Fibroblast of the conjunctiva (primary cell): Measurements from ENCODE around the gene TAS1R2.
"Not testable (repeated sequence)": the region's sequence is repeated elsewhere in the genome, so short reads cannot be mapped to it uniquely, and the experiment has no call there.

Source experiments
- DNase-seq: peaks from one replicate; pipeline ENCODE4 v3.0.0-alpha.2; 2010; ENCODE audit warnings: low read depth

The TAS1R2 gene

DNA sequence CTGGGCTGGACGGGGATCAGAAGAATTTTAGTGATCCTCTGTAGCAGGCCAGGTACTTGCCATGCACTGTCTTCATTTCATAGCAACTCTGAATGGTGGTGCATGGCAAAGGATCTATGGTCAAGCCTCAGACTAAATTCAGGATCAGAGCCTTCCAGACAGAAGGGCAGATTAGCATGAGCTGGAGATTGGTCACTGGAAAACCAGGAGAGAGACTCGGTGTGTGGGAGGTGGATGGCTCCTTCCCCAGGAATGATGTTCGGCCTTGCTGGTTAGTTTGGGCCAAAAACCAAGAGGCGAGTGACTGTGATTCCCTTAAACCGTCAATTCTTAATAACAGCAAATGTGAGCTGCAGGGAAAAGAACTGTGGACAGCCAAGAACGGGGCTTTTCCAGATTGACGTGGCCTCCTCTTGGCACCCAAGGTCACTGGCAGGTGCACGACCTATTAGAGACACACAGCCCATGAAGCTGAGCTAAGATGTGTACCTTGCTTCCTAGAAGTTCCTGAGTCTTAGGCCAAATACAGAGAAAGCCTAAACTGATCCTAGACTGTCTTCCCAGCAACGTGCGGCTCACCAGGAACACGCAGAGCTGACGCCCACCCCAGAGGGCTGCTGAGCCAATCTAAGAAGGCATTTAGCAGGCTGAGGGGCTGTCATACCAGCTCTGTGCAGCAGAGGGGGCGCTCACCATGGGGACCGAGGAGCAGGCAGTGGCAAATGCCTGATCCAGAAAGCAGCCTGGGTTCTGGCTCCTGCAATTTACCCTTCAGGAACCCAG, 24.4 kb upstream of the TAS1R2 start:
- DNase-seq, result peak; percentile 45

DNA sequence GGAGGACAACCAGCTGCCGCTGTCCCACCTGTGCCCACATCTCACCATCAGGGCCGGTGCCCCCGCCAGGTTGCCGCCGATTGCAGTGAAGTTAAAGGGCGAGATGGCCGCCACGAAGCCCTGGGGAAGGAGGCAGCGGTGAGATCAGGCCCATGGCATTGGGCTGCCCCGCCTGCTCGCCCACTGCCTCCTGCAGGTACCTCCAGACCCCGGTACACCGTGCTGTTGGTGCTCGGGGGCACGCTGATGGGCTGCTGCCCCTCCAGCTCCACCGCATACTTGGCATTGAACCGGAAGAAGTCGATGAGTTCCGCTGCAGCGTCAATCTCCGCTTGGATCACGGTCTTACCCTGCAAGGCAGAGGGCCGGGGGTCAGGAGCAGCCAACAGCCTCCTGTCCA, 23.6 kb upstream of the TAS1R2 start:
- no peak for DNase-seq

DNA sequence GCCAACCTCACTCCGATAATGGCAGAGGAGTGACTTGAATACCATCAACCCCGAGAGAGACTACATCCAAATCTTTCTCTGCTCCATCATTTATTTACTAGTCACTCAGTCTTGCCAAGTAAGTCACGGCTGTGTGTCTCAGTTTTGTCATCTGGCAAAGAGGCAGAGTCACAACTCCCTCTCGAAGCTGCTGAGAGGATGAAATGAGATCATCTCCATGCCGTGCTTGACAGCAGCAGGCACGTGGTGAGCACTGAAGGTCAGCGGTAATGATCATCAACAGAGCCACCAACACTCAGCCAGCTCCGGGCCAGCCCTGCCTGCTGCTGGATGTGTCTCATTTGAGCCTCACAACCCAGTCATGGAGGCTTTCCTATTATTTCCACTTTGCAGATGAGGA, 23.0 kb upstream of the TAS1R2 start:
- DNase-seq, result no peak

DNA sequence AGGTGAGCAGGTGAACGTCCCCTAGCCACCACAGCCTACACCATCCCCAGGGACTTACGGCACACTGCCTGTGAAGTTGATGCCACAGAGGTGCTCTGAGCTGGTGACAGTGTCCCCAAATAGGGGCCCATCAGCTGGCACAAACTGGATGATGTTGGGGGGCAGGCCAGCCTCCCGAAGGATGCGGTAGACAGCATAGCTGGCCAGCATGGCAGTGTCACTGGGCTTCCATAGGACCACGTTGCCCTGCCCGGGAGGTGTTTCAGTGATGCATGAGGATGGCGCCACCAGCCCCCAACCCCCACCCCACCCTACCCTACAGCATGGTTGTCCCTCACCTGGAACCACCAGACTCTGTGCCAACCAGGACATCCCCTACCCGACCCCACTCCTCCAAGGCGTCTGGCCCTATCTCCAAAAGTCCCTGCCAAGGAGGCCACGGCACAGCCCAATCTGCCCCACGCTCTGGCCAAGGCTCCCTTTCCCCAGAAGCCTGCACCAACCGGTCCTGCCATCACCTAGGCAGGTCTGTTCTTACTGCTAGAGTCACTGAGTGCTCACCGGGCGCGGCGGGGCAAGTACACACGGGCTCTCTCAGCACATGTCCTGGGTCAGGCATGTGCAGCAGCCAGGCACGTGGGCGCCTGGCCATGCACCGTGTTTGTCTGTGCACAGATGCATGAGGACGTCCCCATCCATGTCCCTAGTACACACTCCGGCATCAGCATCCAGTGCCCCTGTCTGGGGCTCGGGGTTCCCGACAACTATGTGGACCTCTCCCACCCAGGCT, 22.4 kb upstream of the TAS1R2 start:
- DNase-seq, result no peak

DNA sequence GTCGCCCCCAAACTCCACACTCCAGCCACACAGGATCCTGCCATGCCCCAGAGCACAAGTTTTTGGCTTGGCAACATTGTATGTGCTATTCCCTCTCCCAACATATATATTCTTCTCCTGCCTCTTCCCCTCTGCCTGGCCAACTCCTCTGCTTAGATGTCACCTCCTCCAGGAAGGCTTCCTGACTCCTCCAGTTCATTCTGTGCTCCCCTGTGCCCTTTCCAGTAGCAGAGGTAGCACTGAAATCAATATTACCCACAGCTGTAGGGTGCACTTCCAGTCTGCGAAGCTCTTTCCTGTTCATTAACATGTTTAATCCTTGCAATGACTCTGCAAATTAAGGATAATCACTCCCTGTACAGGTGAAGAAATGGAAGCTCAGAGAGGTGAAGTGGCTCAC, 21.7 kb upstream of the TAS1R2 start:
- DNase-seq, result no peak

DNA sequence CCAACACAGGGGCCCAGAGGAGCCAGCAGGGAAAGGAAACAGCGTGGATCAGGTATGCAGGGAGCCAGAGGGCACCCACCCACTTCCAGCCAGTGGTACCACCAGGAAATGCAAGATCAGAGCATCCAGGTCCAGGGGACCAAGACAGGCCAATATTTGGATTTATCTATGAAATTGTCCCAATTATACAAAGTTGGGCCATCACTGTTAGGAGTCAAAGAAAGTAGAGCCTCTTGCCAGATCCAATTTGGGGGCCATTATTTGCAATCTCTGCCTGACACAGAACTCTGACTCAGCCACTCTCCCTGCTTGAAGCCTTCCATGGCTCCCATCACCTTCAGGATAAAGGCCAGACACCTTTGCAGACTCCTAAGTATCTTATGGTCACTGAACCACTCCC, 21.1 kb upstream of the TAS1R2 start:
- no peak for DNase-seq

DNA sequence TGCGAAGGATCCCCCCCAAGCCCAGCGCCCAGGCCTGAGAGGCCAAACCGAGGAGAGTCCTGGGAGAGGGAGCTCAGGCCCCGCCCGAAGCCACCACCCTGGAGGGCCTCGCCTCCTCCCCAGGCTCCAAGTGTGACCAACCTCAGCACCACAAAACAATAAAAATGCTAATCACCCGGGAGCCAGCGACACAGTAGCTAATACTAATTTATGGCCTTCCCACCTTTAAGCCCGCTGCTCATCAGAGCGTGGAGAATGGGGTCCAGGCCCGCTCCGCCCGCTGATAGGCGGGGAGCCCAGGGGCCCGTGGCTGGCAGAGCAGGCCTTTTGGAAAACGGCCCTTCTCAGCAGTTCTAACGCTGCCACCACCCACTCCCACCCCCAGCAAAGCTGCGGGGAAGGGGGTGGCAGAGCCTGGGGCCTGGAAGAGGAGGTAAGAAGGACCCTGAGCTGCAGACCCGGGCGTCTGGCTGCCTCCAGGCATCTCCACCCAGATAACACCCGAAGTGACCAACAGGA, 20.4 kb upstream of the TAS1R2 start:
- DNase-seq, result no peak

DNA sequence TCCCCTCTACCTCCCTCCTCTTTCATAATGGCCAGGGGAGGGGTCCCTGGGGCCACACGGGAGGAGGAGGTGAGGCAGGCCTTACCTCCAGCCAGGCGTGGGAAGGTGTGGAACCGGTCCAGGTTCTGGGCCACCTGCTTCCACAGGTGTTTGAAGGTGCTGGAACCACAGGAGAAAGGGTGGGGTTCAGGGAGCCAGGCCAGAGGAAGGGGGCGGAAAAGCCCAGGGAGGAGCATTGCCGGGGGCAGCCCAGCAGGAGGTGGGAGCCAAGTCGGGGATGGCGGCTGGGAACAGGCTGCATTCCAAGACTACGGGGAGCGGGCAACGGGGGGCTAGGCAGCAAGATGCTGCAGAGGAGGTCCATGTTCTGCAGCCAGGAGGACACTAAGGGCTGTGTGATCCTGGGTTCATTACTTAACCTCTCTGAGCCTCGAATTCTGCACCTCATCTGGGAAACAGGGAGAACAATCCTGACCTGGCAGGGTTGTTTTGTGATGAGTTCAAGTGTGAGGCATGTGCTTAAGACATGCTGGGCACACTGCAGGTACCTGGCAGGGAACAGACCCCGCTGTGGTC, 19.8 kb upstream of the TAS1R2 start:
- DNase-seq, result no peak

DNA sequence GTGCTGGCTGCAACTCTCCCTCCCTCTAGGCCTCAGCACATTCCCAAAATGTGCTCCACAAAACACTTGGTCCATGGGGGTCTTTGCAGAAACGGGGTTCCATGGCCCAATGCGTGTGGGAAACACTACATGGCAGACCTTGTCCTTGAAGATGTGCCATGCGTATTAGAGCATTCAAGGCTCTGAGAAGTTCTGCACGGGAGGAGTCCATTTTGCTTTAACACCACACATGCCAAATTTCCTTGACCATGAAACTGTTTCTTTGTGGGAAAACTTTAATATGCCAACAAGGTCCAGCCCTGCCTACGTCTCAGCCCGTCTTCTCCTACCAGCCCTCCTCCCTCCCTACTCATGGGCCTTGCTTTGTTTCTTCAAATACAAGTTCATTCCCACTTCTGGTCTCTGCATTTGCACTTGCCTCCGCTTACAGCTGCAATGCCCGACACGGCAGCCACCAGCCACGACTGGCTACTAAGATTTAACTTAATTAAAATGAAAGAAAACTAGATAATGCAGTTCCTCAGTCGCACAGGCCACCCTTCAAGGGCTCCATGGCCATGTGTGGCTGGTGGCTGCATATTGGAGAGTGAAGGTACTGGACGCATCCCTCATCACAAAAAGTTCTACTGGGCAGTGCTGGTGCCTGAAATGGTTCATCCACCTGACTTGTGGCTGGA, 19.2 kb upstream of the TAS1R2 start:
- DNase-seq, result no peak

DNA sequence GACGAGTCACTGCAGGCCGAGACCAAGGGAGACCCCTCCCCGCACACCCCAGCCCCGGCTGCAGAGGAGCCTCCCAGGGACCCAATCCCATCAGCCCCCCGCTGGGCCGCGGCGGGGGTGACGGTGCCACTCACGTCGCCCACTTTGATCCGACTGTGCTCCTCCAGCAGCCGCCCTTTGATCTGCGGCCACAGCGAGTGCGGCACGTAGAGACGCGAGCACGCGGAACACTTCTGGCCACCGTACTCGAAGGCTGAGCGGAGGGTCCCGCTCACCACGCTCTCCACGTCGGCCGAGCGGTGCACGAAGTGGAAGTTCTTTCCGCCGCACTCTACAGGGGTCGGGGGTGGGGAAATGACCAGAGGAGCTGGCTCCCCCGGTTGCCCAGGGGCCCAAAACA, 17.8 kb upstream of the TAS1R2 start:
- DNase-seq, result no peak

DNA sequence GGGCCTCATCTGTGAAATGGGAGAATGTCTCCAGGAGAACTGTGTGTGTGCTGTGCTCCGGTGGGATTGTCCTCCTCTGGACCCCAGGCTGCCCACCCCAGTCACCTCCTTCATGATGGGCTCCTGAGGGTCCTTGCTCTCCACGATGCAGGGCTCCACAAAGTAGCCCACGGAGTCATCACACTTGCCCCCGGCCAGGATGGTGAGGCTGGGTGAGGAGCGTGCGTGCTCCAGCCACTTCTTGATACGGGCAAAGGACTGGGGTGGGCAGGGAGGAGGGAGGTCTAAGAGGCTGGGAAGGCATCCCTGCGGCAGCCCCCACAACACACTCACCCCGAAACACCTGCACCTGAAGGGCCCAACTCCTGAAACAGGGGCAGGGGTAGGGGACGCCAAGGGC, 16.8 kb upstream of the TAS1R2 start:
- DNase-seq, result no peak

DNA sequence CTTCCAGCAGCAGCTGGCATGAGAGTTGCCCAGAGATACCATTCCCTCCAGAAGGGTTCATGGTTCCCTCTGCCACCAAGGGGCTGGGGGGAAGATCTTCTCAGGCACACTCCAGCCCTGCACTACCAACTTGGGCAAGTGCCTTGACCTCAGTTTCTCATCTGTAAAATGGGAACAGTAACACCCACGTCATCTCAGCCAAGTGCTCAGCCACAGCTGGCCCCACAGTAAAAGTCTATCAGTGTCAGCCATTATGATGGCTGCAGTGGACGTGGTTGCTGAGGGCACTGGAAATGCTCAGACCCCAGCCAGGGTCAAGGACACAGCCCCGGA, 16.3 kb upstream of the TAS1R2 start:
- no peak for DNase-seq

DNA sequence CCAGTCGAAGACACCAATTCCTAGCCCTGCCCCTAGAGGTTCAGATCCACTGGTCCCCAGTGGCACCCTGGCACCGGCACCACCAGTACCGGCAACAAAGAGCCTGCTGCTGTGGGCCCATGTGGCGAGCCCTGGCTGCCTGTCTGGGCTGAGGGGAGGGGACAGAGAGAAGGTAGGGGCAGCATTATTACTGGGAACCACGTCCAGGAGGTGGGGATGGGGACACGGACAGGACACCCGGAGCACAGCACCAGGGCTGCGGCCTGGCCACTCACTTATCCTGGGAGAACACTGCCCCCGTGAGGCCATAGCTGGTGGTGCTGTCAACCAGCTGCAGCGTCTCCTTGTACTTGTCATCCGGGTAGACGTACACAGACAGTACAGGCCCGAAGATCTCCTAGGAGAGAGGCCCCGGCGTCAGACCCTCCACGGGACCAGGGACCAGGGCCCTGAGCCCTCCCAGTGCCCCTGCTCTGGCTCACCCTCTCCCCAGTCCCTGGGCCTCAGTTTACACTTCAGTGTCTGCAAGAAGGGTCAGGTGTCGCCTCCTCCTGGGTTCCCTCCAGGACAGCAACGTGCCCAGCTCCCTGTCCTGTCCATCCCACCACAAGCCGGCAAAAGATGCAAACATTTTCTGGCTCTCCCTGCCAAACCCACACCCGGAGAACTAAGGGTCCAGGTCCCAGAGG, 15.8 kb upstream of the TAS1R2 start:
- DNase-seq, result peak; percentile 76

DNA sequence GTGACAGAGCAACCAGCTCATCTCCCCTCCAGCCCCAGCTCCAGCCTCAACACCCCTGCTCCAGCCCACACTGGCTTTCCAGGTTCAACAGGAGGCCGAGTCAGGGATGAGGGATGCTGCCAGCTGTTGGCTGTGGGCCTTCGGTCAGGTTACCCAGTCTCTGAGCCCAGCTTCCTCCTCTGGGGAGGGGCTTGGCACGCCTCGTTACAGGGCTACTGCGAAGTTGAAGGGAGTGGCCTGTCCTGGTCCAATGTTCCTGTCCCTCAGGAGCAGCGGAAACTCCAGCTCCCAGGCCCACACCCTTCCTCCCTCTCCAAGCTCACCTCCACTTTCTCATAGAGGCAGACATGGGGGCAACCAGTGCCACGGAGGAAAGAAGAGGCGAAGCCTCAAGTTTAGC, 15.1 kb upstream of the TAS1R2 start:
- no peak for DNase-seq

DNA sequence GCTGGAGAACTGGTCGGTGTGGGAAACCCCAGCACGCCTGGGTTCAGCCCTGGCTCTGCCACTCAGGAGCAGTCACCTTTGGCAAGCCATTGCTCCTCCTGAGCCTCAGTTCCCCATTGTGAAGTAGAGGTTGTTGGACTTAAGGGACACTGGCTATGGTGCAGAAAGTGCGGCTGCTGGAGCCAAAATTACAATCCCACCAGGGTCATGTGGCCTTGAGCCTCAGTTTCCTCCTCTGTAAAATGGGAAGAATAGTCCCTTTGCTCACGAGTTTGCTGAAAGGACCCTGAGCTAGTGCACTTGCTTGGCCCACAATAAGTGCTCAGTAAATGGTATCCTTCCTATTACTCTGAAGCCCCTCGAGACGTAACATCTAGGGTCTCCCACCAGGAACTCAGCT, 14.6 kb upstream of the TAS1R2 start:
- no peak for DNase-seq

DNA sequence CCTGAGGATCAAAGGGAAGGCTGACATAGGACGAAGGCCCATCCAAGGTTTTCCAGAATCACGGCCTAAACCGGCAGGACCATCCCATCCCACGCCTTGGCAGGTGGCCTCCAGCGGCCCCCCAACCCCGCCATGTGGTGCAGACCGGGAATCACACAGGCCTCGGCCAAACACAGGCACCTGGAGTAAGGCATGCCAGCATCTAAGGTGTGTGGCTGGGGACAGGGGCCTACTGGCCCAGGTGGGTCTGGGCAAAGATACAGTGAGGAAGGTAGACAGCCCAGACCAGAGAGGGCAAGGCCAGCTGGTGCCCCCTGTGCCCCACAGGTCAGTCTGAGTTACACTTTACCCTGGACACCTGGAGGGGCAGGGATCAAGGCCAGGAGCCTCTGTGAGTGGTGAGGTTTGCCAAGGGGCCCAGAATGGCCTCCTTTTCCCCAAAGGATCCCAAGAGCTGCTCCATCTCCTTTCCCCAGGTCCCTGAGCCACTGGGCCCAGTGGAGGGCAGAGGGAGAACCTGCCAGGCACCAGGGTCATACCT, 12.7 kb upstream of the TAS1R2 start:
- DNase-seq, result no peak

DNA sequence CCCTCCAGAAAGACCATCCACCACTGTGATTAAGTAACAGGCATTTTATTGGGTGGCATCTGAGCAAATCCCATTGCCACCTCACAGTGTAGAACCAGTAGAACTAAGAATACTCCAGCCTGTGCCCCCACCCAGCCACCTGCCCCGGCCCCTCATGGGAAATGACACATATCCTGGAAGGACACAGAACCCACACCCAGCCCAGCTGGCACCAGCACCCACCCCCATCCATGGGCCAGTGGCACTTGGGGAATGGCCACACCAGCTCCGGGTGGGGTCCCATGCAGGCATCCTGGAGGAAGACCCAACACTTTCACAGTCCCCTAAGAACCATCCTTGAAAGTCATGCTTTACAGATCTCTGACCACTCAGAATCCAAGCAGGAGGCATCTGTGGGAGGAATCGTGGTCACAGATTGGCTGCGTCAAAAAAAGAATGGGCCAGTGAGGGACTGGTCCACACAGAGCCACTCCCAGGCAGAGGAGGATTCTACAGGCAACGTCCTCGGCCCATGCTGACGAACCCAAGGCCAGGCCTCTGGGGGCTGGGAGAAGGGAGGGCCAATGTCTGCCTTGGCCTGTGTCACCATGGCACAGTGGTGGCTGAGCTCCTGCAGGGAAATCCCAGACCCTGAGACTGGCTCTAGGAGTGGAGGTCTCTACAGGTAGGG, 12.1 kb upstream of the TAS1R2 start:
- DNase-seq, result no peak

DNA sequence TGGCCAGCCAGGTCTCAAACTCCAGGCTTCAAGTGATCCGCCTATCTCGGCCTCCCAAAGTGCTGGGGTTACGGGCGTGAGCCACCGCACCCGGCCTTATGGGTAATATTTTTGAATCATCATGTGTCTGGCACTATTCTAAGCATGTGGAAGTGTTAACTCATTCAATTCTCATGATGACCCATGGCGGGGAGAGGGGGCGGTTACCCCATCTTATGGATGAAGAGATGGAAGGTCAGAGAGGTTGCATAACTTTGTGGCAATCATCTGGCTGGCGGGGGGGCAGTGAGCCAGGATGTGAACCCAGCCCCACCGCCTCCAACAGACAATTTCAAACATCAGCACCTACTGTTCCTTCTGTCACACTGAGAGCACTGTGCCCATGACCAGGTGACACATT, 11.5 kb upstream of the TAS1R2 start:
- DNase-seq, result no peak

DNA sequence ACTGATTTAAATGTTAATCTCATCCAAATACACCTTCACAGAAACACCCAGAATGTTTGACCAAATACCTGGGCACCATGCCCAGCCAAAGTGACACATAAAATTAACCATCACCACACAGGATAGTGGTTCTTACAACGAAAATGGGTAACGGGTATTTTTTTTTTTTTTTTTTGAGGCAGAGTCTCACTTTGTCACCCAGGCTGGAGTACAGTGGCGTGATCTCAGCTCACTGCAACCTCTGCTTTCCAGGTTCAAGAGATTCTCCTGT, 11.1 kb upstream of the TAS1R2 start:
- not testable (repeated sequence) for DNase-seq

DNA sequence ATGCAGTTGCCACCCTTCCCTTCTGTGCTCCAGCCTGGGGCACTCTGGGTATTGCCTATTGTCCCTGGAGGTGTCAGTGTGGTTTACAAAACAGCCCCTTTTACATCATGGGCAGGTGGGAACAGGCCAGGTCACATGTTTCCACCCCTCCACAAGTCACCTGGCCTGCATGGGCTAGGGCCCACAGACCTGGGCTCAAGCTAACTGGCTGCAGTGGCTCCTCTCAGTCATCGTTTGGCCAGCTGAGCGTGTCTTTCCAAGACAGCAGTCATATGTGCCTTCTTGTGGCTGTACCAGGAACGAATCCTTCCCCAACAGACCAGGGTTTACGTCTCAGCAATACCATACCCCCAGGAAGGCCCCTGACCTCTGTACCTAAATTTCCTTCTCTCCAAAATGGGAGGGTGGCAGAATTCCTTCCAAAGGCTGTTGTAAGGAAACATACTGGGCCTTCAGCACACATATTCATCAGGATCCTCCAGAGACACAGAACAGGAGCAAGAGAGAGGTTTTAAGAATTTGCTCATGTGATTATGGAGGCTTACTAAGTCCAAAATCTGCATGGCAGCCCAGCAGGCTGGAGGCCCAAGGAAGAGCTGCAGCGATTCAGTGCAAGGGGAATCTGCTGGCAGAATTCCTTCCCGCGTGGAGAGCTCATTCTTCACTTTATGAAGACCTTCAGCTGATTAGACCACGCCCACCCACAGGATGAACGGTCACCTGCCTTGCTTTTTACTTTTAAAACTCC, 10.6 kb upstream of the TAS1R2 start:
- no peak for DNase-seq
